GM12878 (cell line): ENCODE results near the gene SRP14. TPM values are rescaled to one million over a fixed set of nuclear protein-coding genes. Genes with fewer than 3 reads are reported as not detected.

ENCODE experiments used
- EED ChIP-seq: sonication (generic); IDR thresholded peaks from 2 replicates; pipeline ENCODE4 v1.6.1; 2016; ENCODE audit warnings: antibody characterized with exemption, low read depth
- LARP7 ChIP-seq: fragments of 450-650 bp; IDR thresholded peaks from 2 replicates; pipeline ENCODE4 v1.6.1; 2017; ENCODE audit warnings: mild to moderate bottlenecking
- NR2C2 ChIP-seq: IDR thresholded peaks from 2 replicates; pipeline ENCODE4 v1.6.1; 2011; ENCODE audit warnings: borderline replicate concordance, low read depth; ENCODE audit not compliant: control insufficient read depth, insufficient read length
- RCOR1 ChIP-seq: conservative IDR thresholded peaks from 2 replicates; pipeline ENCODE4 v1.6.1; 2012; ENCODE audit warnings: low read depth, low read length, improper control_type of control experiment
- ZNF217 ChIP-seq: fragments of 450-650 bp; IDR thresholded peaks from 2 replicates; pipeline ENCODE4 v1.6.1; 2017; ENCODE audit warnings: antibody characterized with exemption, mild to moderate bottlenecking
- polyA plus RNA-seq, 11 experiments: library from polyadenylated mRNA; depleted of rRNA in 4 of 11; unstranded in 6 of 11; stranded (reverse) in 5 of 11; fragments of >200 nt; fragmentation: Nextera tagmentation in 4 of 11; fragmentation: Illumina TruSeq in 1 of 11; extraction: Ambion mirVana in 4 of 11; extraction: Trizol in 1 of 11; gene quantifications; 1 replicate in 1 of 11; 2 replicates in 10 of 11; pipeline versions ENCODE4 v1.2.1 to v1.2.3, GENCODE V29; 2011 to 2016; ENCODE audit warnings: inconsistent platforms in 2 of 11, missing spikeins in 2 of 11, low read depth in 1 of 11
- total RNA-seq, 4 experiments: library from RNA; depleted of rRNA in 3 of 4; stranded (reverse); fragments of >200 nt in 3 of 4; fragmentation: Illumina TruSeq in 1 of 4; extraction: Trizol in 1 of 4; gene quantifications; 2 replicates each; pipeline versions ENCODE4 v1.2.1 to v1.2.3, GENCODE V29; 2013 to 2021
- TF ChIP-seq, protein P1 (sequence below): fragments of 450-650 bp; IDR thresholded peaks from 2 replicates; pipeline ENCODE4 v1.6.1; 2016; ENCODE audit warnings: mild to moderate bottlenecking, moderate library complexity, borderline replicate concordance
- TF ChIP-seq, protein P2 (sequence below): IDR thresholded peaks from 2 replicates; pipeline ENCODE4 v1.6.1; 2011; ENCODE audit warnings: mild to moderate bottlenecking, low read depth, low read length, moderate library complexity; ENCODE audit not compliant: insufficient replicate concordance

Gene SRP14
- total and polyA plus RNA-seq, 10 of the 15 experiments (the other 5 are each of a cell fraction or from before 2014, with no cell fraction given) = 141 to 1,182 (median 493) TPM

DNA sequence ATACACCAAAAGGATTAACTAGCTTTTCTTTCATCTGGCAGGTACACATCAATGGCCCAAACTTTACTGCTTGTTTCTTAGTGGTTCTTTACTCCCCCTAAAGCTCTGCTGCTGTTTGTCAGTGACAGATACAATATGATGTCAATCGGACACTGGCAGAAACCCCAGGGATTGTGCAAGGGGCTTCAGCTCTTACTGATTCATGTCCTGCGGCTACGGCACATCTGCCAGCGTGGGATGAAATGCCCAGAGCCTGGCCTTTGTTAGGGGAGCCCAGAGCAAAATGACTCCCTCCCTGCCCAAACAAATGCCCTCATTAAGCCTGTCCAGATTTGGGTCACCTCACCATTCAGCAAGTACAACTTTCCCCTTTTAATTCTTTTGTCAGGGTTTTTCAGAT, 28.3 kb downstream of the SRP14 start (continued):
- TF ChIP-seq, protein P1, sequence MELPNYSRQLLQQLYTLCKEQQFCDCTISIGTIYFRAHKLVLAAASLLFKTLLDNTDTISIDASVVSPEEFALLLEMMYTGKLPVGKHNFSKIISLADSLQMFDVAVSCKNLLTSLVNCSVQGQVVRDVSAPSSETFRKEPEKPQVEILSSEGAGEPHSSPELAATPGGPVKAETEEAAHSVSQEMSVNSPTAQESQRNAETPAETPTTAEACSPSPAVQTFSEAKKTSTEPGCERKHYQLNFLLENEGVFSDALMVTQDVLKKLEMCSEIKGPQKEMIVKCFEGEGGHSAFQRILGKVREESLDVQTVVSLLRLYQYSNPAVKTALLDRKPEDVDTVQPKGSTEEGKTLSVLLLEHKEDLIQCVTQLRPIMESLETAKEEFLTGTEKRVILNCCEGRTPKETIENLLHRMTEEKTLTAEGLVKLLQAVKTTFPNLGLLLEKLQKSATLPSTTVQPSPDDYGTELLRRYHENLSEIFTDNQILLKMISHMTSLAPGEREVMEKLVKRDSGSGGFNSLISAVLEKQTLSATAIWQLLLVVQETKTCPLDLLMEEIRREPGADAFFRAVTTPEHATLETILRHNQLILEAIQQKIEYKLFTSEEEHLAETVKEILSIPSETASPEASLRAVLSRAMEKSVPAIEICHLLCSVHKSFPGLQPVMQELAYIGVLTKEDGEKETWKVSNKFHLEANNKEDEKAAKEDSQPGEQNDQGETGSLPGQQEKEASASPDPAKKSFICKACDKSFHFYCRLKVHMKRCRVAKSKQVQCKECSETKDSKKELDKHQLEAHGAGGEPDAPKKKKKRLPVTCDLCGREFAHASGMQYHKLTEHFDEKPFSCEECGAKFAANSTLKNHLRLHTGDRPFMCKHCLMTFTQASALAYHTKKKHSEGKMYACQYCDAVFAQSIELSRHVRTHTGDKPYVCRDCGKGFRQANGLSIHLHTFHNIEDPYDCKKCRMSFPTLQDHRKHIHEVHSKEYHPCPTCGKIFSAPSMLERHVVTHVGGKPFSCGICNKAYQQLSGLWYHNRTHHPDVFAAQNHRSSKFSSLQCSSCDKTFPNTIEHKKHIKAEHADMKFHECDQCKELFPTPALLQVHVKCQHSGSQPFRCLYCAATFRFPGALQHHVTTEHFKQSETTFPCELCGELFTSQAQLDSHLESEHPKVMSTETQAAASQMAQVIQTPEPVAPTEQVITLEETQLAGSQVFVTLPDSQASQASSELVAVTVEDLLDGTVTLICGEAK = no peak
- TF ChIP-seq ZNF217 = no peak
- TF ChIP-seq LARP7 = no peak
- no peak for TF ChIP-seq EED
- no peak for TF ChIP-seq NR2C2
- TF ChIP-seq RCOR1 = no peak
- TF ChIP-seq, protein P2, sequence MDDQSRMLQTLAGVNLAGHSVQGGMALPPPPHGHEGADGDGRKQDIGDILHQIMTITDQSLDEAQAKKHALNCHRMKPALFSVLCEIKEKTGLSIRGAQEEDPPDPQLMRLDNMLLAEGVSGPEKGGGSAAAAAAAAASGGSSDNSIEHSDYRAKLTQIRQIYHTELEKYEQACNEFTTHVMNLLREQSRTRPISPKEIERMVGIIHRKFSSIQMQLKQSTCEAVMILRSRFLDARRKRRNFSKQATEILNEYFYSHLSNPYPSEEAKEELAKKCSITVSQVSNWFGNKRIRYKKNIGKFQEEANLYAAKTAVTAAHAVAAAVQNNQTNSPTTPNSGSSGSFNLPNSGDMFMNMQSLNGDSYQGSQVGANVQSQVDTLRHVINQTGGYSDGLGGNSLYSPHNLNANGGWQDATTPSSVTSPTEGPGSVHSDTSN = no peak
